Endodermal cell (in vitro differentiated cells): Measurements from ENCODE around the gene USP48. TPM values are rescaled to one million over a fixed set of nuclear protein-coding genes. Genes with fewer than 3 reads are reported as not detected.
A peak's percentile ranks its signal among the peaks of the same experiment; 100 is the strongest.

Source experiments
- DNase-seq: peaks from one replicate; pipeline ENCODE4 v3.0.0-alpha.2; 2017
- H3K27ac ChIP-seq: 2 replicates; pipeline ENCODE4 v1.5.1; 2013; ENCODE audit warnings: mild to moderate bottlenecking, low read depth, low read length, moderate library complexity
- H3K27me3 ChIP-seq: 2 replicates; pipeline ENCODE4 v1.6.1; 2013; ENCODE audit warnings: mild to moderate bottlenecking, low read length, moderate library complexity; ENCODE audit not compliant: insufficient read depth, control insufficient read depth, poor library complexity, severe bottlenecking
- H3K36me3 ChIP-seq: 2 replicates; pipeline ENCODE4 v1.7.0; 2013; ENCODE audit warnings: mild to moderate bottlenecking, low read length, moderate library complexity; ENCODE audit not compliant: control insufficient read depth, insufficient read depth
- H3K4me1 ChIP-seq: one replicate; pipeline ENCODE4 v1.7.0; 2013; ENCODE audit warnings: low read length; ENCODE audit not compliant: control insufficient read depth, insufficient read depth
- H3K4me3 ChIP-seq: 2 replicates; pipeline ENCODE4 v1.5.1; 2013; ENCODE audit warnings: mild to moderate bottlenecking, low read length, moderate library complexity
- H3K9ac ChIP-seq: 2 replicates; pipeline ENCODE4 v1.6.1; 2013; ENCODE audit warnings: mild to moderate bottlenecking, low read length, moderate library complexity; ENCODE audit not compliant: poor library complexity, severe bottlenecking; ENCODE audit errors: extremely low read depth
- H3K9me3 ChIP-seq: 2 replicates; pipeline ENCODE4 v1.6.1; 2013; ENCODE audit warnings: mild to moderate bottlenecking, low read length, moderate library complexity; ENCODE audit not compliant: control insufficient read depth
- H3K27ac Mint-ChIP-seq: 2 replicates; pipeline ENCODE4 v1.8.0; 2020; ENCODE audit warnings: mixed read lengths
- H3K27me3 Mint-ChIP-seq: 2 replicates; pipeline ENCODE4 v1.8.0; 2021; ENCODE audit warnings: mild to moderate bottlenecking, mixed read lengths; ENCODE audit not compliant: insufficient read depth
- H3K36me3 Mint-ChIP-seq: 2 replicates; pipeline ENCODE4 v1.8.0; 2020; ENCODE audit warnings: low read depth, mixed read lengths
- H3K4me1 Mint-ChIP-seq: 2 replicates; pipeline ENCODE4 v1.8.0; 2020; ENCODE audit warnings: mixed read lengths
- H3K4me3 Mint-ChIP-seq: 2 replicates; pipeline ENCODE4 v1.8.0; 2020; ENCODE audit warnings: mild to moderate bottlenecking, moderate library complexity, mixed read lengths
- H3K9me3 Mint-ChIP-seq: 2 replicates; pipeline ENCODE4 v1.8.0; 2020; ENCODE audit warnings: mild to moderate bottlenecking, mixed read lengths
- WGBS, 2 experiments: methylation state at CpG; one replicate each; pipeline versions ENCODE4 v1.1.5 to v1.1.7; 2013; ENCODE audit warnings: missing lambda C conversion rate in 2 of 2, mixed read lengths in 1 of 2; ENCODE audit not compliant: insufficient coverage in 1 of 2, insufficient read length in 1 of 2; 5-methylcytosine and 5-hydroxymethylcytosine counted together
- total RNA-seq, 2 donors: library from RNA; stranded (reverse); fragmentation: NEBNext Ultra II Directional in 1 of 2; extraction: Animal tissue kit (Norgen Biotek cat#: 25700) in 1 of 2; gene quantifications; 2 replicates in 1 of 2; 3 replicates in 1 of 2; pipeline ENCODE4 v1.2.1, GENCODE V29; 2021
- TF ChIP-seq, protein P1 (sequence below): fragments of 200-600 bp; sonication (generic); conservative IDR thresholded peaks from 2 replicates; pipeline ENCODE4 v1.5.0; 2021; ENCODE audit warnings: antibody characterized with exemption, mild to moderate bottlenecking

Gene USP48
- total RNA-seq, 2 donors from 2014 or later = 73.8 to 78.6 TPM

DNA sequence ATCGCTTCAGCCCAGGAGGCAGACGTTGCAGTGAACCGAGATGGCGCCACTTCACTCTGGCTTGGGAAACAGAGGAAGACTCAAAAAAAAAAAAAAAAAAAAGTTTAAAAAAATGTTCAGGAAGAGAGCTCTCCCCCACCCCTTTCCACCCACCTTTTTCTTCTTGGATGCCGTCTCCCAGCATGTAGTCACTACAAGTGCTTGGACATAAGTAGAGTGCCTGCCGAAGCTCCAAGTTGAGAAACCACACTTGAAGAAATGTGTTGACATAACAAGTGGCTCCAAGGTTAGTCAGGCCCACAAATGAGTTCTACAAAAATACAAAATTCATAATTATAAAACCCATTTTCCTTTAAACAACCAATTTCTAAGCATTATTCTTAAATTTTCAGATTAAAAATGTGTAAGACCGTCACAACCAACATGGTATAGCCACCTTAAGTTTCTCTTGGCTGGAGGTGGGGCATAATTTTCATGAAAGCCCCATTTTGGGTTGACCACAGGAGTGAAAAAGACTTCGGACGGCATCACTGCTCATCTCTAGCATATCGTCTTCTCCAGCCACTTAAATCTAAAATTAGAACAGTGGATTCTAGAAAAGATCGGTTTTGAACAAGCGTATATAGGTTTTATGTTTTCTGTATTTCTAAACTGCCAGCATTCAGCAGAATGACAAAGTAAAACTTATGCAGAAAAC is 26.4 kb downstream of the USP48 start:
- H3K27ac Mint-ChIP-seq = no peak overlapping the region
- H3K4me3 ChIP-seq = no peak overlapping the region
- H3K9ac ChIP-seq = no peak overlapping the region
- peaks cover 32% of the 10 kb centered on the region for H3K36me3 Mint-ChIP-seq
- WGBS, 2 experiments = 92 to 100% methylated on average over 7 to 12 of the region's 12 CpGs
- H3K27me3 Mint-ChIP-seq = no peaks in the 10 kb centered on the region
- no peaks in the 10 kb centered on the region for H3K27me3 ChIP-seq
- H3K4me3 Mint-ChIP-seq = no peak overlapping the region
- H3K36me3 ChIP-seq = peaks cover 46% of the 10 kb centered on the region
- no peaks in the 10 kb centered on the region for H3K9me3 Mint-ChIP-seq
- no peak overlapping the region for H3K27ac ChIP-seq
- H3K9me3 ChIP-seq = no peaks in the 10 kb centered on the region
- H3K4me1 ChIP-seq = peaks cover 2% of the 10 kb centered on the region
- no peak for DNase-seq
- TF ChIP-seq, protein P1, sequence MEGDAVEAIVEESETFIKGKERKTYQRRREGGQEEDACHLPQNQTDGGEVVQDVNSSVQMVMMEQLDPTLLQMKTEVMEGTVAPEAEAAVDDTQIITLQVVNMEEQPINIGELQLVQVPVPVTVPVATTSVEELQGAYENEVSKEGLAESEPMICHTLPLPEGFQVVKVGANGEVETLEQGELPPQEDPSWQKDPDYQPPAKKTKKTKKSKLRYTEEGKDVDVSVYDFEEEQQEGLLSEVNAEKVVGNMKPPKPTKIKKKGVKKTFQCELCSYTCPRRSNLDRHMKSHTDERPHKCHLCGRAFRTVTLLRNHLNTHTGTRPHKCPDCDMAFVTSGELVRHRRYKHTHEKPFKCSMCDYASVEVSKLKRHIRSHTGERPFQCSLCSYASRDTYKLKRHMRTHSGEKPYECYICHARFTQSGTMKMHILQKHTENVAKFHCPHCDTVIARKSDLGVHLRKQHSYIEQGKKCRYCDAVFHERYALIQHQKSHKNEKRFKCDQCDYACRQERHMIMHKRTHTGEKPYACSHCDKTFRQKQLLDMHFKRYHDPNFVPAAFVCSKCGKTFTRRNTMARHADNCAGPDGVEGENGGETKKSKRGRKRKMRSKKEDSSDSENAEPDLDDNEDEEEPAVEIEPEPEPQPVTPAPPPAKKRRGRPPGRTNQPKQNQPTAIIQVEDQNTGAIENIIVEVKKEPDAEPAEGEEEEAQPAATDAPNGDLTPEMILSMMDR = no peak
- H3K4me1 Mint-ChIP-seq = peaks cover 16% of the 10 kb centered on the region

DNA sequence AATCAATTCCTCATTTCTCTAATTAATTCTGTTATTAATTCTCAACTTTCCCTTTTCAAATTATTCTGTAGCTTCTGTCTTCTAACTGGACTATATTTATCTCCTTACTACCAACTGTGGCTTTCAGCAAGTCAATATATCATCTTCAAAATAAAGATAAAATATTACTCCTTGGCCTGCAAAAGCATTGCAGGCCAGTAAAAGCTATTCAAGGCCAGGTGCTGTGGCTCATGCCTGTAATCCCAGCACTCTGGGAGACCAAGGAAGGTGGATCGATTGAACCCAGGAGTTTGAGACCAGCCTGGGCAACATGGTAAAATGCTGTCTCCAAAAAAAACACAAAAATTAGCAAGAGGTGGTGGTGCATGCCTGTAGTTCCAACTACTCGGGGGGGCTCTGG is 27.9 kb downstream of the USP48 start:
- Histone ChIP-seq H3K9ac (no peak overlapping the region), H3K27ac (no peak overlapping the region), H3K4me3 (no peak overlapping the region), H3K9me3 (no peaks in the 10 kb centered on the region), H3K4me1 (peaks cover 2% of the 10 kb centered on the region), H3K36me3 (peaks cover 55% of the 10 kb centered on the region), H3K27me3 (no peaks in the 10 kb centered on the region)
- Mint-ChIP-seq H3K27me3 (no peaks in the 10 kb centered on the region), H3K27ac (no peak overlapping the region), H3K36me3 (peaks cover 44% of the 10 kb centered on the region), H3K4me3 (no peak overlapping the region), H3K9me3 (no peaks in the 10 kb centered on the region), H3K4me1 (peaks cover 15% of the 10 kb centered on the region)
- no peak for DNase-seq
- TF ChIP-seq, protein P1 = no peak
- WGBS, 2 experiments = 92 to 100% methylated on average over 2 of the region's 2 CpGs

DNA sequence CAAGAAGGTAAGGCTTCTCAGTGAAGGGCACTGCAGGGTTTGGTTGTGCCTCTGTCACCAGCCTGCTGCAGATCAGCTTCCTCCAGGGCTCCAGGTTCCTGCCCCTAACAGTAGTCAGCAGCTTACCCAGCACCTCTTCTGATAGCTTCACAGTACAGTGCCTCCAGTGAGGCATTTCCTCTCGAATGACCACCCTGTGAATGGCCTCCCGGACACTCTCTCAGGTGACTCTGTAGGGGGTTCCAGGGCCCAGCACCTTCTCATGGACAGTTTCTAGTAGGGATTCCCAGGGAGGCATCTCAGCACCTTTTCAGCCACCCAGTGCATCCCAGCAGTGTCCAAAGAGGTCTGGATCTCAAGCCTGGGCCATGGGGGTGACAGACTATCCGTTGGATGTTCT is 28.4 kb downstream of the USP48 start:
- Mint-ChIP-seq H3K27me3 (no peaks in the 10 kb centered on the region), H3K36me3 (peaks cover 47% of the 10 kb centered on the region), H3K4me1 (peaks cover 10% of the 10 kb centered on the region), H3K9me3 (no peaks in the 10 kb centered on the region), H3K4me3 (no peak overlapping the region), H3K27ac (peak overlapping the region; percentile 74)
- no peak for DNase-seq
- Histone ChIP-seq H3K9me3 (no peaks in the 10 kb centered on the region), H3K4me1 (peaks cover 2% of the 10 kb centered on the region), H3K27me3 (no peaks in the 10 kb centered on the region), H3K4me3 (no peak overlapping the region), H3K9ac (no peak overlapping the region), H3K36me3 (peaks cover 57% of the 10 kb centered on the region), H3K27ac (no peak overlapping the region)
- TF ChIP-seq, protein P1 = no peak
- 94 to 95% methylated on average over 3 of the region's 3 CpGs for WGBS, 2 experiments
